ENCODE data around the gene SUB1. TPM values are rescaled to one million over a fixed set of nuclear protein-coding genes. Genes with fewer than 3 reads are reported as not detected.

Gene SUB1
- total RNA-seq, 2 donors from 2014 or later = 230 to 288 TPM

GRCh38 chr5:32651638-32652037 is 66.3 kb downstream of the SUB1 start:
- H3K9me3 ChIP-seq (ENCODE audit: control insufficient read depth, low read length) = peaks cover 11% of the 10 kb centered on the region
- Mint-ChIP-seq H3K27me3 (ENCODE audit: insufficient read depth) (no peaks in the 10 kb centered on the region), H3K9me3 (peaks cover 20% of the 10 kb centered on the region), H3K36me3 (ENCODE audit: low read depth) (no peaks in the 10 kb centered on the region), H3K27ac (no peak overlapping the region), H3K4me1 (no peaks in the 10 kb centered on the region), H3K4me3 (no peak overlapping the region)
- no peak overlapping the region for H3K27ac ChIP-seq (ENCODE audit: low read depth, low read length)
- no peak for DNase-seq
- no peak overlapping the region for H3K4me3 ChIP-seq (ENCODE audit: low read length)
- no peaks in the 10 kb centered on the region for H3K27me3 ChIP-seq (ENCODE audit: control insufficient read depth, insufficient read depth, low read length, poor library complexity, severe bottlenecking)
- no peak overlapping the region for H3K9ac ChIP-seq (ENCODE audit: extremely low read depth, low read length, poor library complexity, severe bottlenecking)
- WGBS, 2 experiments (ENCODE audit: insufficient coverage in 1 of 2, insufficient read length in 1 of 2) = 95 to 100% methylated on average over 1 to 5 of the region's 5 CpGs
- no peak for TF ChIP-seq CTCF (conservative IDR thresholded peaks at IDR 0.05)
- H3K4me1 ChIP-seq (ENCODE audit: control insufficient read depth, insufficient read depth, low read length) = no peaks in the 10 kb centered on the region
- H3K36me3 ChIP-seq (ENCODE audit: control insufficient read depth, insufficient read depth, low read length) = no peaks in the 10 kb centered on the region

Other genes starting within 250 kb of the SUB1 start
- 10 to 100 TPM; 59.1 to 67.9 TPM for gene ZFR, start 140.8 kb upstream of the SUB1 start, total RNA-seq
- gene NPR3, start 125.8 kb downstream of the SUB1 start, total RNA-seq = under 1 TPM; 0.20 to 0.82 TPM